SIG-M5 (cell line): ENCODE measurements around the gene CACNG6.
"Not testable (repeated sequence)": the region's sequence is repeated elsewhere in the genome, so short reads cannot be mapped to it uniquely, and the experiment has no call there.

Experiments used
- DNase-seq: peaks from one replicate; lab custom pipeline; 2025; lab: John Stamatoyannopoulos, UW

The CACNG6 gene

GRCh38 chr19:53991224-53992113 is at the start of gene CACNG6:
Gene CACNG6 (plus strand): TSS chr19:53991637. CDS start chr19:53992878, 1,241 bp downstream.
- DNase-seq = no peak

DNA sequence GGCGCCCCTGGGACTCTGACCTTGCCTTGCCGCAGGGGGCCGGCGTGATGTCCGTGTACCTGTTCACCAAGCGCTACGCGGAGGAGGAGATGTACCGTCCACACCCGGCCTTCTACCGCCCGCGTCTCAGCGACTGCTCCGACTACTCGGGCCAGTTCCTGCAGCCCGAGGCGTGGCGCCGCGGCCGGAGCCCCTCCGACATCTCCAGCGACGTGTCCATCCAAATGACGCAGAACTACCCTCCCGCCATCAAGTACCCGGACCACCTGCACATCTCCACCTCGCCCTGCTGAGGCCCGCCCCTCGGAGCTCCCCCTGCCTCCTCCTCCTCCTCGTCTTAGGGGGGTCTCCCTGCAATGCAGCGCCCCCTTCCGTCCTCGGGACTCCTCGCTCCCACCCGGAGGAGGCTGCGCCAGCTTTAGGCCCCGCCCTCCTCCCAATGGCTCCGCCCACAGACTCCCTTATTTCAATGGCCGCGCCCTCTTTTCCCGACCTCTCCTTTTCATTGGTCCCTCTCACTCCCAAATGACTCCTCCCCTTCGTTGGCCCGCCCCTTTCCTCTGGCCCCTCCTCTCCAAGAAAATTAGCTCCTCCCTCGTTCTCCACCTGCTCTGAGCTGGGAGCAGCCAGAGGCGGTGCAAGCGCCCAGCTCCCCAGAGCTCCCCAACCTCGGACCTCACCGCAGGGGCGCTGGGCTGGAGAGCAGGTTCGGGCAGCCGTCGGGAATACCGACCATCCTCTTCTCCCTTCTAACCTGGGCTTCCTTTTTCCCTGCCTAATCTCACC is 49.2 kb upstream of the CACNG6 start:
- DNase-seq = no peak

- DNase-seq = no peak
Measured at GRCh38 chr19:53944416-53944815, 47.0 kb upstream of the CACNG6 start.

- no peak for DNase-seq
Measured at GRCh38 chr19:53944933-53945332, 46.5 kb upstream of the CACNG6 start.

DNA sequence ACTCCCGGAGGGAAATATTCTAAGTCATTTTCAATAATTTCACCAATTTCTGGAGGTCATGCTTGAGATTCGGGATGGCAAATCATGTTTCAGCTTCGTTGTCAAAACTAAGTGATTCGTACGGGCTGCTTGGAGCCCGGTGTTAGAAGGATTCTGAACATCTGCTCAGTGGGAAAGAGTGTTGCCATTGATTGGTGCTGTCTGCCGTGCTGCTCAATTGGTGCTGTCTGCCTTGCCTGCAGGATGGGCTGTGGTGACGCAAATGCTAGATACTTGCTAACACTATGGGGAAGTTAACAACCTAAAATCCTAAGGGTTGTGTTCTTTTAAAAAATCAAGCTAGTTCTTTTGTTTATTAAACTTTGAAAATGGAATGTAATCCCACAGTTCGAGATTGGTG is 46.0 kb upstream of the CACNG6 start:
- no peak for DNase-seq

GRCh38 chr19:53945998-53946397 is 45.4 kb upstream of the CACNG6 start:
- DNase-seq = no peak

- no peak for DNase-seq
Measured at GRCh38 chr19:53947624-53948023, 43.8 kb upstream of the CACNG6 start.

DNA sequence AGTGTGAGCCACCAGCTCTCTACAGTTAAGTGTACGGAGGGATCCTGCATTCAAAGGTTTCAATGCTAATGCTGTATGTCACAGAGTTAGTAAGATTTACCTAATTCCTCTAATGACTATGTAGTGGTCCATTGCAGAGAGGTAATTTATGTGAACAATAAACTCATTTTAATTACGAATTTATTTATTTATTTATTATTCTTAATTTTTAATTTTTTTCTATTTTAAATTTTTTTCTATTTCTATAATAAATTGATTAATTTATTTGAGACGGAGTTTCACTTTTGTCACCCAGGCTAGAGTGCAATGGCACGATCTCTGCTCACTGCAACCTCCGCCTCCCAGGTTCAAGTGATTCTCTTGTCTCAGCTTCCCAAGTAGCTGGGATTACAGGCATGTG is 42.8 kb upstream of the CACNG6 start:
- DNase-seq = not testable (repeated sequence)

- no peak for DNase-seq
Measured at GRCh38 chr19:53951436-53951835, 40.0 kb upstream of the CACNG6 start.

DNA sequence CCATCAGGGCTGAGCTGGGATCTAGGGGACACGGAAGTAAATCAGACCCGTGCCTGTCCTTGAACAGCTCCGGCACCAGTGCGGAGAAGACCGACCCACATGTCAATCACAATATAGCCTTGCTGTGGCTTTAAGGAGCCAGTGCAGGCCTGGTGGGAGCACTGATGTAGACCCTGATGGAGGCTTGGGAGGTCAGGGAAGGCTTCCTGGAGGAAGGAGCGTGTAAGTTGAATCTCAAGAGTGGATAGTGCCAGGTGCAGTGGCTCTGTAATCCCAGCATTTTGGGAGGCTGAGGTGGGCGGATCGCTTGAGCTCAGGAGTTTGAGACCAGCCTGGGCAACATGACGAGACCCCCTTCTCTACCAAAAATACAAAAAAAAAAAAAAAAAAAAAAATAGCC is 39.5 kb upstream of the CACNG6 start:
- no peak for DNase-seq

GRCh38 chr19:53953383-53953782 is 38.1 kb upstream of the CACNG6 start:
- no peak for DNase-seq

GRCh38 chr19:53957448-53958167 is 33.8 kb upstream of the CACNG6 start:
- no peak for DNase-seq

DNA sequence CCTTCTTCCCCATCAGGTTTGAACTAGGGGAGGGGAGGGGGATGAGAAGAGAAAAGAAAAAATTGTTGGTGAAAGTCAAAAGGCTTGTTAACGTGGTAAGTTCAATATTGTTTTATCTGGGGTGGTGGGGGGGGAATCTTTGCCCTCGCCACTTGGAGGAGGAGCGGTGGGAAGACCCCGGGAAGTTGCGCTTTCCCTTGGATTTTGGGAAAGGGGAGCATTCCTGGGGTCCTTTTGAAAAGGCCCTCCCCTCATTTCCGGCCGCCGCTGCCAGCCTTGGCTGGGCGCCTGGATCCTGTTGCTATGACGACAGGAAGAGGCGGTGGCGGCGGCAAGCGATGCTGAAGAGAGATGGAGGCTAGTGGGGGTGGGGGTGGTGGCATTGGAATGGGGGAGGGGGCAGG is 33.3 kb upstream of the CACNG6 start:
- no peak for DNase-seq

- DNase-seq = no peak
Measured at GRCh38 chr19:53958823-53959757, 32.3 kb upstream of the CACNG6 start.

DNA sequence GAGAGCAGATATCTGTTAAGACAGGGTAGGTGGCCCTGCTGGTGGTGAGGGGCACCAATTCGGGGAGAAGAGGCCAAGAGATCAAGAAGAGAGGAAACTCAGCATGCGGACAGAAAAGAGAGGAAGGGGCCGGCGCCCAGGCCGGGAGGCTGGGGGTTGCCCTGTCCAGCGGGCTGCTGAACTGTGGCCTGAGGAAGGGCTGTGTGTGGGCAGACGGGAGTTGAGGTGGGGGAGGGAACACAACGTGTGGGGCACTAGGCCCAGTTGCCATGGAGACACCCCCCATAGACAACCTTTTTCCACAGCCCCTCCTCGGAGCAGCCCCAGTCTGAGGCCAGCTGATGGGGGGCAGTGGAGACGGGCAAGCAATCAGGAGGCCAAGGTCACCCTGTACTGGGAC is 31.2 kb upstream of the CACNG6 start:
- DNase-seq = no peak

GRCh38 chr19:53960886-53961285 is 30.6 kb upstream of the CACNG6 start:
- DNase-seq = no peak

GRCh38 chr19:53961523-53962356 is 29.7 kb upstream of the CACNG6 start:
- DNase-seq = no peak

- no peak for DNase-seq
Measured at GRCh38 chr19:53962887-53963431, 28.5 kb upstream of the CACNG6 start, which contains the start of gene CACNG8. Gene CACNG8 (plus strand): TSS chr19:53962937.

DNA sequence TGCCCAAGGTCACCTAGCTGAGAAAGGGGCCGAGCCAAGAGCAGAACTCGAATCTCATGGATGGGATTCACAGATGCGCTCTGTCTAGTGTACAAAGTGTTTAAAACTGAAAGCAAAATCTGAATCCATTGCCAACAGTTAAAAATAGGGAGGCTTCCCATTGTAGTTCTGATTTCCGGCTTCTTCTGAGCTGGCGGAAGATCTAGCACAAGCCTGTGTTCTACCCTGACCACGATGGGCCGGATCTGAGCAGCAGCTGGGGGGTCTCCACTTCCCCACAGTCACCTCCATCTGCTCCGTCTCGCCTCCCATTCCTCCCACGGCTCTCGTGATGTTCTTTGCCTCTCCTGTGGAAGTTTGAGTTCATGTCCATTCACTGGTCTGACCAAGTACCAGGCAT is 26.3 kb upstream of the CACNG6 start:
- DNase-seq = no peak

GRCh38 chr19:53966931-53967330 is 24.5 kb upstream of the CACNG6 start:
- no peak for DNase-seq
